Right hindlimb (tissue), 1 donor: ENCODE measurements around the gene CPLX4.

Experiments used
- DNase-seq: peaks from one replicate; pipeline ENCODE4 v3.0.0-alpha.2; 2018

The CPLX4 gene

GRCh38 chr18:59318460-59319050 lies at the start of gene CPLX4:
CPLX4 (minus strand) TSS chr18:59318649; CDS start chr18:59318462, 187 bp downstream.
- DNase-seq: no peak

- DNase-seq: no peak
Observed at GRCh38 chr18:59360381-59360780, 41.9 kb upstream of the CPLX4 start.

- DNase-seq: no peak
Observed at GRCh38 chr18:59359576-59359952, 41.1 kb upstream of the CPLX4 start.

GRCh38 chr18:59358712-59359575 lies 40.5 kb upstream of the CPLX4 start, which contains the start of gene LMAN1:
LMAN1 (minus strand) TSS chr18:59359265; CDS start chr18:59359244, 21 bp downstream.
- DNase-seq: peak; percentile 97

GRCh38 chr18:59358414-59358711 lies 39.9 kb upstream of the CPLX4 start:
- peak; percentile 58 for DNase-seq

GRCh38 chr18:59357928-59358327 lies 39.5 kb upstream of the CPLX4 start:
- no peak for DNase-seq

GRCh38 chr18:59354731-59355130 lies 36.3 kb upstream of the CPLX4 start:
- no peak for DNase-seq

GRCh38 chr18:59353079-59353680 lies 34.7 kb upstream of the CPLX4 start:
- DNase-seq: no peak

- DNase-seq: no peak
Observed at GRCh38 chr18:59352250-59352855, 33.9 kb upstream of the CPLX4 start.

GRCh38 chr18:59345556-59345955 lies 27.1 kb upstream of the CPLX4 start:
- DNase-seq: no peak

- DNase-seq: no peak
Observed at GRCh38 chr18:59344996-59345395, 26.5 kb upstream of the CPLX4 start.

GRCh38 chr18:59343926-59344325 lies 25.5 kb upstream of the CPLX4 start:
- no peak for DNase-seq

GRCh38 chr18:59340817-59341216 lies 22.4 kb upstream of the CPLX4 start:
- DNase-seq: no peak

- DNase-seq: no peak
Observed at GRCh38 chr18:59340312-59340711, 21.9 kb upstream of the CPLX4 start.

- DNase-seq: no peak
Observed at GRCh38 chr18:59332986-59333385, 14.5 kb upstream of the CPLX4 start.

- no peak for DNase-seq
Observed at GRCh38 chr18:59328683-59329082, 10.2 kb upstream of the CPLX4 start.

GRCh38 chr18:59325965-59326364 lies 7.5 kb upstream of the CPLX4 start:
- no peak for DNase-seq

- no peak for DNase-seq
Observed at GRCh38 chr18:59324623-59324971, 6.1 kb upstream of the CPLX4 start.

- DNase-seq: no peak
Observed at GRCh38 chr18:59323931-59324622, 5.6 kb upstream of the CPLX4 start.

- no peak for DNase-seq
Observed at GRCh38 chr18:59311631-59312030, 6.8 kb downstream of the CPLX4 start.

GRCh38 chr18:59308938-59309260 lies 9.6 kb downstream of the CPLX4 start:
- DNase-seq: no peak

- peak; percentile 85 for DNase-seq
Observed at GRCh38 chr18:59308248-59308937, 10.1 kb downstream of the CPLX4 start.

- no peak for DNase-seq
Observed at GRCh38 chr18:59306640-59307039, 11.8 kb downstream of the CPLX4 start.
